GM12872 (cell line): Measurements from ENCODE around the gene DOCK3.

ENCODE experiments used
- TF ChIP-seq, protein P1 (sequence below): IDR thresholded peaks from 3 replicates; pipeline ENCODE4 v1.5.1; 2011; ENCODE audit warnings: low read depth, mild to moderate bottlenecking, low read length, moderate library complexity; ENCODE audit not compliant: insufficient read depth

The DOCK3 gene

DNA sequence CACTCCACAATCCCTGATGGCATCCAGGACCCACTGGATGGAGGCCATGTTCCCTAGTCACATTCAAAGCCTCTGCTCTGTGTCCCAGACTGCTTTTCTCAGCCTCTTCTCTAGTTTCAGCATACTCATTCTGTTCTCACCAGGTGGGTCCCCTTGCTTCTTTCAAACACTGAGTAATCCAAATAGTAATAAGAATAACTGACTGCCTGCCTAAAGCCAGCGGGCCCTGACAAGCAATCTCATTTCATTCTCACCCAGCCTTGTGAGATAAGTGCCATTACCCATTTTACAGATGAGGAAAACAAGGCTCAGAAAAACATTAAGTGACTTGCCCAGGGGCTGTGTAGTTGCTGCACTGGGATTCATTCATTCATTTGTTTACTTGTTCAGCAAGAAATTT is 32.3 kb upstream of the DOCK3 start:
- TF ChIP-seq, protein P1, sequence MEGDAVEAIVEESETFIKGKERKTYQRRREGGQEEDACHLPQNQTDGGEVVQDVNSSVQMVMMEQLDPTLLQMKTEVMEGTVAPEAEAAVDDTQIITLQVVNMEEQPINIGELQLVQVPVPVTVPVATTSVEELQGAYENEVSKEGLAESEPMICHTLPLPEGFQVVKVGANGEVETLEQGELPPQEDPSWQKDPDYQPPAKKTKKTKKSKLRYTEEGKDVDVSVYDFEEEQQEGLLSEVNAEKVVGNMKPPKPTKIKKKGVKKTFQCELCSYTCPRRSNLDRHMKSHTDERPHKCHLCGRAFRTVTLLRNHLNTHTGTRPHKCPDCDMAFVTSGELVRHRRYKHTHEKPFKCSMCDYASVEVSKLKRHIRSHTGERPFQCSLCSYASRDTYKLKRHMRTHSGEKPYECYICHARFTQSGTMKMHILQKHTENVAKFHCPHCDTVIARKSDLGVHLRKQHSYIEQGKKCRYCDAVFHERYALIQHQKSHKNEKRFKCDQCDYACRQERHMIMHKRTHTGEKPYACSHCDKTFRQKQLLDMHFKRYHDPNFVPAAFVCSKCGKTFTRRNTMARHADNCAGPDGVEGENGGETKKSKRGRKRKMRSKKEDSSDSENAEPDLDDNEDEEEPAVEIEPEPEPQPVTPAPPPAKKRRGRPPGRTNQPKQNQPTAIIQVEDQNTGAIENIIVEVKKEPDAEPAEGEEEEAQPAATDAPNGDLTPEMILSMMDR = no peak

GRCh38 chr3:50644561-50644960 is 30.2 kb upstream of the DOCK3 start:
- TF ChIP-seq, protein P1 = no peak

- TF ChIP-seq, protein P1 = no peak
Observed at GRCh38 chr3:50645378-50645777, 29.3 kb upstream of the DOCK3 start.

DNA sequence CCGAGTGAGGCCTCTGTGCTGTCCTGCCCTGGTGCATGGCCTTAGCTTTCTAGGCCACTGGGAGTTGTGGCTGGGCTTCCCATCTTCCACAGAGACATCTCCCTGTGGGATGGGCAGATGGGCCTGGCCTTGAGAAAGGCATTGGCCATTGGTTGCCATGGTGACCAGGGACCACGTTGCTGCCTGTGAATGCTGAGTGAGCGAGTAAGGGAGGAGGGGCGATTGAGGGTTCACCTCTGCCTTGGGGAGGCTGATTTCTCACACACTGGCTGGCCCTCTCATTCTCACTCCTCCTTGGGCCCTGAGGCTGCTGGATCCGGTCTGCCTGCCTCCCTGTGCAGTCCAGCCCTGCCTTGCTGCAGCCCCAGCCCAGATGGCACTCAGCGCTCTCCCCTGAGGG is 26.4 kb upstream of the DOCK3 start:
- TF ChIP-seq, protein P1 = no peak

DNA sequence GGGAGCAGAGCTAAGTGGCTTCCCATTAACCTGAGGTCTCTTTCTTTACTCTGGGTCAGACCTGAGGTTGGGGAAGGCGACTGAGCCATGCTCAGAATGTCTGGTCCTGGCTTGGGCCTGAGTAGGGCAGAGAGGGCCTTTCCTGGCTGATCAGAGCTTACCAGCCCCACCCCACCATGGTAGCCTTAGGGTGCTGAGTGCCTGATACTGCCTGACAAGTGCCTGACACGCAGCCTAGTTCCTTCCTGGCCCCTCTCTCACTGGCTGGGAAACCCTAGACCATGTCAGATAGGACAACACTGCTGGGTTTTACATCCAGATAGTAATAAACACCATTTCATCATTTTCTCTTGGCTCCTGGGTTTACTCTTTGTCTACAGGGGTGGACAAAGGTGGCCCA is 25.8 kb upstream of the DOCK3 start:
- TF ChIP-seq, protein P1 = no peak

GRCh38 chr3:50649451-50649931 is 25.2 kb upstream of the DOCK3 start:
- TF ChIP-seq, protein P1 = no peak

GRCh38 chr3:50650018-50650417 is 24.7 kb upstream of the DOCK3 start:
- TF ChIP-seq, protein P1 = no peak
